ENCODE data around the gene GSK3B. TPM values are rescaled to one million over a fixed set of nuclear protein-coding genes. Genes with fewer than 3 reads are reported as not detected.

Gene GSK3B
- total and polyA plus RNA-seq, 2 donors (not counting 3 experiments of a cell fraction or from before 2014, with no cell fraction given), result 22.1 to 50.1 TPM

- BruUV-seq (replicated peaks), result no TSS peak
- CTCF ChIA-PET, result no interaction called here
- Histone ChIP-seq H3K4me1 (ENCODE audit: control insufficient read depth, extremely low read depth, insufficient read depth, low read length) (no peaks in the 10 kb centered on the region), H3K9me3 (replicated peaks; ENCODE audit: control insufficient read depth, insufficient read depth, low read length) (no peaks in the 10 kb centered on the region), H3K79me2 (ENCODE audit: control insufficient read depth, insufficient read depth, low read length) (peaks cover 98% of the 10 kb centered on the region), H2AFZ (ENCODE audit: low read depth, low read length) (no peak overlapping the region), H3K4me3 (replicated peaks in 1 of 3; ENCODE audit: insufficient read depth in 1 of 3, low read depth in 1 of 3, low read length in 3 of 3) (no peak overlapping the region), H4K20me1 (replicated peaks; ENCODE audit: control insufficient read depth, extremely low read depth, insufficient read depth, low read length) (peaks cover 25% of the 10 kb centered on the region), H3K9ac (replicated peaks; ENCODE audit: extremely low read depth, insufficient read depth, low read length) (no peak overlapping the region), H3K36me3 (ENCODE audit: control insufficient read depth in 2 of 2, extremely low read depth in 1 of 2, insufficient read depth in 2 of 2, low read length in 2 of 2) (no peaks in the 10 kb centered on the region), H3K27ac (ENCODE audit: insufficient read depth, low read depth, low read length) (no peak overlapping the region), H3K4me2 (ENCODE audit: insufficient read depth, low read length) (no peak overlapping the region), H3K9me1 (replicated peaks; ENCODE audit: control insufficient read depth, extremely low read depth, insufficient read depth, low read length) (no peaks in the 10 kb centered on the region), H3K27me3 (ENCODE audit: control insufficient read depth in 2 of 2, insufficient read depth in 2 of 2, low read length in 2 of 2) (no peaks in the 10 kb centered on the region)
- DNase-seq (ENCODE audit: low read depth, low spot score) (no peak), FAIRE-seq (no peak)
- intact Hi-C loops (cut with micrococcal nuclease), result no loop called here
- dilution Hi-C loops (cut with MboI; ENCODE audit: extremely low pct_ligation_motif_present, low sequenced_read_pairs), result no loop called here
- POLR2A ChIA-PET, result no interaction called here
- TF ChIP-seq GATA2 (IDR thresholded peaks at IDR 0.05; ENCODE audit: insufficient read depth, insufficient read length, low read depth, low read length), result no peak
- TF ChIP-seq CTCF (IDR thresholded peaks at IDR 0.05; ENCODE audit: extremely low read depth in 1 of 2, insufficient read depth in 1 of 2, low read depth in 1 of 2, low read length in 2 of 2), result no peak
- TF ChIP-seq POLR2AphosphoS5 (IDR thresholded peaks at IDR 0.05; ENCODE audit: insufficient read depth, low read depth, low read length), result no peak
- no peak for TF ChIP-seq JUN (IDR thresholded peaks at IDR 0.05; ENCODE audit: borderline replicate concordance, insufficient read depth, insufficient read length, low read depth)
- no peak for TF ChIP-seq MAX (IDR thresholded peaks at IDR 0.05; ENCODE audit: insufficient read depth, insufficient read length)
- TF ChIP-seq FOS (IDR thresholded peaks at IDR 0.05; ENCODE audit: borderline replicate concordance, insufficient read depth, low read length), result no peak
- no peak for TF ChIP-seq EZH2 (IDR thresholded peaks at IDR 0.05; ENCODE audit: borderline replicate concordance, low read depth, low read length, severe bottlenecking)
Observed at GRCh38 chr3:120025520-120025919, 68.7 kb downstream of the GSK3B start.
